Fibroblast of skin of abdomen (primary cell): ENCODE measurements around the gene SPNS3.

ENCODE experiments used
- DNase-seq: peaks from one replicate; pipeline ENCODE4 v3.0.0-alpha.2; 2013

Gene SPNS3

GRCh38 chr17:4474093-4474492 lies 40.4 kb downstream of the SPNS3 start:
- no peak for DNase-seq

- no peak for DNase-seq
These were observed 41.3 kb downstream of the SPNS3 start for GRCh38 chr17:4475001-4475400.

GRCh38 chr17:4475463-4475862 lies 41.7 kb downstream of the SPNS3 start:
- DNase-seq: no peak

- no peak for DNase-seq
These were observed 42.3 kb downstream of the SPNS3 start for GRCh38 chr17:4476017-4476416.

GRCh38 chr17:4476511-4477070 lies 42.9 kb downstream of the SPNS3 start:
- no peak for DNase-seq

GRCh38 chr17:4477255-4477791 lies 43.6 kb downstream of the SPNS3 start:
- DNase-seq: no peak

GRCh38 chr17:4478318-4478830 lies 44.6 kb downstream of the SPNS3 start:
- DNase-seq: no peak

GRCh38 chr17:4479340-4479981 lies 45.7 kb downstream of the SPNS3 start:
- DNase-seq: no peak

- DNase-seq: no peak
These were observed 46.4 kb downstream of the SPNS3 start for GRCh38 chr17:4479982-4480751.

- no peak for DNase-seq
These were observed 47.5 kb downstream of the SPNS3 start for GRCh38 chr17:4480929-4481898.

- DNase-seq: no peak
These were observed 48.7 kb downstream of the SPNS3 start for GRCh38 chr17:4482338-4483011.

- no peak for DNase-seq
These were observed 49.5 kb downstream of the SPNS3 start for GRCh38 chr17:4483012-4483840.

GRCh38 chr17:4485676-4486646 lies 52.2 kb downstream of the SPNS3 start:
- no peak for DNase-seq

GRCh38 chr17:4487296-4487695 lies 53.6 kb downstream of the SPNS3 start:
- DNase-seq: no peak

- no peak for DNase-seq
These were observed 54.3 kb downstream of the SPNS3 start for GRCh38 chr17:4487820-4488716.

- DNase-seq: no peak
These were observed 55.4 kb downstream of the SPNS3 start for GRCh38 chr17:4488989-4489595.

- DNase-seq: no peak
These were observed 56.4 kb downstream of the SPNS3 start for GRCh38 chr17:4490109-4490591.

GRCh38 chr17:4490637-4491061 lies 56.9 kb downstream of the SPNS3 start:
- DNase-seq: no peak
